Esophagus (tissue), 2 donors: ENCODE measurements around the gene TJP1. TPM values are rescaled to one million over a fixed set of nuclear protein-coding genes. Genes with fewer than 3 reads are reported as not detected.

Experiments
- H3K27ac ChIP-seq, 2 donors: one replicate each; pipeline ENCODE4 v1.5.1; 2013; ENCODE audit warnings: low read depth in 2 of 2, mild to moderate bottlenecking in 2 of 2, inconsistent platforms in 1 of 2, low read length in 1 of 2, moderate library complexity in 1 of 2
- H3K27me3 ChIP-seq, 2 donors: one replicate each; pipeline ENCODE4 v1.6.1; 2013; ENCODE audit warnings: low read length in 2 of 2, control low read depth in 1 of 2, mild to moderate bottlenecking in 1 of 2; ENCODE audit not compliant: insufficient read depth in 2 of 2, control insufficient read depth in 1 of 2
- H3K36me3 ChIP-seq, 2 donors: one replicate each; pipeline ENCODE4 v1.6.1; 2013; ENCODE audit warnings: low read length in 1 of 2; ENCODE audit not compliant: control insufficient read depth in 2 of 2, insufficient read depth in 2 of 2
- H3K4me1 ChIP-seq, 2 donors: one replicate each; pipeline ENCODE4 v1.6.1; 2013; ENCODE audit warnings: low read length in 1 of 2; ENCODE audit not compliant: control insufficient read depth in 2 of 2, insufficient read depth in 2 of 2
- H3K4me3 ChIP-seq, 2 donors: one replicate each; pipeline ENCODE4 v1.5.1; 2013; ENCODE audit warnings: low read length in 2 of 2, mild to moderate bottlenecking in 2 of 2, low read depth in 1 of 2, moderate library complexity in 1 of 2
- H3K9me3 ChIP-seq, 2 donors: one replicate each; pipeline ENCODE4 v1.6.1; 2013; ENCODE audit warnings: mild to moderate bottlenecking in 2 of 2, low read depth in 1 of 2, low read length in 1 of 2, moderate library complexity in 1 of 2; ENCODE audit not compliant: control insufficient read depth in 2 of 2, insufficient read depth in 1 of 2
- WGBS, 2 donors: extraction: QIAGEN DNeasy Blood & Tissue Kit; methylation state at CpG; one replicate each; pipeline ENCODE4 v1.1.7; 2013; 5-methylcytosine and 5-hydroxymethylcytosine counted together
- polyA plus RNA-seq, 2 donors: library from polyadenylated mRNA; stranded (reverse); fragments of 200-250 nt; gene quantifications; one replicate each; pipeline ENCODE4 v1.2.3, GENCODE V29; 2013
- donor health status: healthy with polysubstance abuse.
- donor health status: Bipolar disorder and iron deficiency.

TJP1 gene
- polyA plus RNA-seq, 2 donors, result 43.5 to 47.8 TPM

DNA sequence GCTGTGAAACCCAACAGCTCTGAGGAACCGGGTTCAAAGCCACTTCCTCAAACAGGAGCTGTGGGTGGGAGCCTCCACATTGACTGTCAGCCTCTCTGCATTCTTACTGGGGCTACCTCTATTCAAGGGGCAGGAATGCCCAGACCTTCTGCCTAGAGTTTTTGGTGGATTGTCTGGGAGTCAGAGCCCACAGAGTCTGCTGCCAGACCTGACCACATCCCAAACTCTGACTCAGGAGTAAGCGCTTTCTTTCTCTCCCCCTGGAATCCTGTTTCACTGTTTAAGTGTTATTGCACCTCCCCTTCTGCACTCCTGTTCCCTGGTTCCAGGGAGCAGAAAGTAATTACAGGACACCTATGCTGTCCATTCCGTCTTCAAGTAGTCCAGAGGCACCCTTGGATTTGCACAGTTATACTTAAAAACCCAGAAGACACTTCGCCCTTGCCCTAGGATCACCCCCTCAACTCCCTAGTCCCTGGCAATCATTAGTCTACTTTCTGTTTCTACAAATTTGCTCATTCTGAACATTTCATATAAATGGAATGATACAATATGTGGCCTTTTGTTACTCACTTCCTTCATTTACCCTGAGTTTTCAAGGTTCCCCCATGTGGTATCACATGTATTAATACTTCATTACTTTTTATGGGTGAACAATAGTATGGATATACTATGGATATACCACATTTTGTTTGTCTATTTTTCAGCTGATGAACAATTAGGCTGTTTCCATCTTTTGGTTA, 37.9 kb upstream of the TJP1 start:
- no peaks in the 10 kb centered on the region for H3K4me1 ChIP-seq
- no peaks in the 10 kb centered on the region for H3K9me3 ChIP-seq
- no peak overlapping the region for H3K4me3 ChIP-seq
- no peak overlapping the region for H3K27ac ChIP-seq
- no peaks in the 10 kb centered on the region for H3K36me3 ChIP-seq
- H3K27me3 ChIP-seq, result no peaks in the 10 kb centered on the region
- 88 to 91% methylated on average over 4 of the region's 4 CpGs for WGBS, 2 donors

DNA sequence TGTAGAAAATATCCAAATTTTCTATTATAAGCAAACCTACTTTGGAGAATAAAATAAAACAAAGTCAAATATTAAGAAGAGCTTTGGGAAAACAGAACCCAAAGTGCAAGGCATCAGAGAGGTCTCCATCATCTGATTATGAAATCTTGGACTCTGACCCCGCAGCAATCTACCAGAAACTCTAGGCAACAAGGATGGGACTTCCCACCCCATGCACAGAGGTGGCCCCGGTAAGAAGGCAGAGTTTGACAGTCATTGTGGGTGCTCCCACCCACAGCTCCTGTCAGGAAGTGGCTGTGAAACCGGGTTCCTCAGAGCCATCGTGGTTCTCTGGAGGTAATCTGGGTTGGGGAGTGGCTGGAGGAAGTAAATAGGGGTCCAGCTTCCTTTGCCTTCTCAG, 37.0 kb upstream of the TJP1 start:
- Histone ChIP-seq H3K27ac (no peak overlapping the region), H3K27me3 (no peaks in the 10 kb centered on the region), H3K4me1 (no peaks in the 10 kb centered on the region), H3K9me3 (no peaks in the 10 kb centered on the region), H3K4me3 (no peak overlapping the region), H3K36me3 (no peaks in the 10 kb centered on the region)
- WGBS, 2 donors, result 61 to 64% methylated on average over 4 of the region's 4 CpGs

DNA sequence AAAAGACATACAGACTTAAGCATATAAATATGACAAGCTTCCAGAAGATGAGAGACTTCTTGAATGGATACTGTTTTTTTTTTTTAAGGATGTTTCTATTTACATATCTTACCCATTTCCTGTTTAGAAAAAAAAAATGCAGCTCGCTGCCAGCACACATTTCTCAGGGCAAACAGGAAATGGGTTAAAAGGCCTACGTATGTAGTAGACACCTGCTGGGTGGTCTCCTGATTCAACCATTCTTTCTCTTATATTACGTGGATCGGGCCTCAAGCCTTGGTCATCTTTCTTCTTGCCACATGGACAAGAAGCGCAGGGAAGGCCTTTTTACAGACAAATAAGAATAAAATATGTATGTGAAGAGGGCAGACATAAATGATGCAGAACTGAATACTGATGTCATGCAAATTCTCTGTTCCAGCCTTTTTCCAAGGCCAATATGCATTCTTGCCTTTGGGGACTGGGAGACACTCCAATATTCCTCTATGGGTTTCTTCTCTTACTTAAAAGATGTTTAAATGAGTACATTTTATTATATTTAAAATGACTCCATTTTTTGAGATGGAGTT, 35.0 kb upstream of the TJP1 start:
- 74 to 85% methylated on average over 5 of the region's 5 CpGs for WGBS, 2 donors
- Histone ChIP-seq H3K27ac (no peak overlapping the region), H3K4me3 (no peak overlapping the region), H3K9me3 (no peaks in the 10 kb centered on the region), H3K27me3 (no peaks in the 10 kb centered on the region), H3K4me1 (no peaks in the 10 kb centered on the region), H3K36me3 (no peaks in the 10 kb centered on the region)

DNA sequence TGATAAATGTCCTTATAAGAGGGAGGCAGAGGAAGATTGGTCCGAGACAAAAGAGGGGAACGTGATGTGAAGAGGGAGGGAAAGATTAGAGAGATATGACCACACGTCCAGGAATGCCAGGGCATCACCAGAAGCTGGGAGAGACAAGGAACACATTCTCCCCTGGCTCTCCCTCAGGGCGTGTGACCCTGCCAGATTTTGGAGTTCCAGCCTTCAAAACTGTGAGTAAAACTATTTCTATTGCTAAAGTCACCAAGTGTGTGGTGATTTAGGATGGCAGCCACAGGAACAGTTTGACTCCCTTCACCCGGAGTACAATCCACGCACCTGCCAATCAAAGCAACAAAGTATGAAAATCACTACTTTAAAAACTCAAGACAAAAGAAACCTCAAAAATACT, 32.1 kb upstream of the TJP1 start:
- Histone ChIP-seq H3K9me3 (no peaks in the 10 kb centered on the region), H3K27ac (no peak overlapping the region), H3K36me3 (no peaks in the 10 kb centered on the region), H3K4me3 (no peak overlapping the region), H3K27me3 (no peaks in the 10 kb centered on the region), H3K4me1 (peaks cover 0 to 4% of the 10 kb centered on the region in 2 donors)
- WGBS, 2 donors, result 55 to 66% methylated on average over 6 of the region's 6 CpGs

DNA sequence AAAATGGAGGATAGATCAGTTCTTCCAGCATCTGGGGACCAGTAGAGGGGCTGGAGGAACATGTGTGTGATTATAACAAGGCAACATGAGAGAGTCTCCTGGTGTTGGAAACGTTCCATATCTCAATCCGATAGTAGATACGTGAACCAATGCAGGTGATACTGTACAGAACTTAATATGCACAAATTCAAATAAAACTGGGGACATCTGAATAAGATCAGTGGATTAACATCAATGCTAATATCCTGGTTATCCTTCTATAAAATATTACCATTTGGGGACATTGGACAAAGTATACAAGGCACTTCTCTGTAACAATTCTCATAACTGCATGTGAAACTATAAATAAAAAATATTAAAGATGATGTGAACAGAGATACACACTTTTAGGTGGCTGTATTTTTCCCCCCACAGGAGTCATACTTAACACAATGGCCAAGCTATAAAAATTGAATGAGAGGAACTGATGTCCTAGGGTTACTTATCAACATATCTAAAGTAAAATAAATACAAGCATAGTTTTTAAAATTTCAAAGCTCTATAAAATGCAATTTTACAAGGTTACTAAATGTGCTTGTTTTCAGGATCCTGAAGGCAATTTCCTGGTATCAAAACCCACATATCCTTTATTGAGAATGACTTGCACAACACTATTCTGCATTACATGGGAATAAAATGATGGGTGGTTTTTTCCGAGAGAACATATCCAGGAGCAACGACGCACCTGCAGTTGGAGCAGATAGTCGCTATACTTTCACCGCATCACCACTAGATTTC, 31.1 kb upstream of the TJP1 start:
- Histone ChIP-seq H3K27ac (no peak overlapping the region), H3K4me1 (peaks cover 0 to 4% of the 10 kb centered on the region in 2 donors), H3K9me3 (no peaks in the 10 kb centered on the region), H3K36me3 (no peaks in the 10 kb centered on the region), H3K4me3 (no peak overlapping the region), H3K27me3 (no peaks in the 10 kb centered on the region)
- WGBS, 2 donors, result 91% methylated on average over 8 of the region's 8 CpGs

DNA sequence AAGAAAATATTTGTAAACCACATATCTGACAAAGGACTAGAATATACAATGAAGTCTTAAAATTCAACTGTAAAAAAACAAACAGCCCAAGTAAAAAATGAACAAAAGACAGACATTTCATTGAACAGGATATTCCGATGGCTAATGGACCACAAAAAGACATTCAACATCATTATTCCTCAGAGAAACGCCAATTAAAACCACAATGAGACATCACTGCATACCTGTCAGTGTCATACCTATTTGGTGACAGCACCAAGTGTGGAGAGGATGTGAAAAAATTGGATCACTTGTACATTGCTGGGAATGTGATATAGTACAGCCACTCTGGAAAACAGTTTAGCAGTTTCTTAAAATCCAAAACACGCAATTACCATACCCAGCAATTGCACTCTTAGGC, 29.9 kb upstream of the TJP1 start:
- Histone ChIP-seq H3K27ac (no peak overlapping the region), H3K4me3 (no peak overlapping the region), H3K9me3 (no peaks in the 10 kb centered on the region), H3K27me3 (no peaks in the 10 kb centered on the region), H3K36me3 (no peaks in the 10 kb centered on the region), H3K4me1 (peaks cover 0 to 4% of the 10 kb centered on the region in 2 donors)
- 84 to 93% methylated on average over 3 of the region's 3 CpGs for WGBS, 2 donors

GRCh38 chr15:29849716-29850115, 27.4 kb upstream of the TJP1 start:
- Histone ChIP-seq H3K27me3 (no peaks in the 10 kb centered on the region), H3K27ac (peak overlapping the region in 1 of 2 donors; percentile 71)
- WGBS, 2 donors, result 65 to 71% methylated on average over 7 of the region's 7 CpGs

GRCh38 chr15:29849218-29849617, 26.9 kb upstream of the TJP1 start:
- no peaks in the 10 kb centered on the region for H3K36me3 ChIP-seq
- 65 to 83% methylated on average over 1 of the region's 1 CpG for WGBS, 2 donors
- no peak overlapping the region for H3K4me3 ChIP-seq
- no peaks in the 10 kb centered on the region for H3K27me3 ChIP-seq
- peak overlapping the region in 1 of 2 donors; percentile 67 for H3K27ac ChIP-seq
- H3K4me1 ChIP-seq, result peaks cover 0 to 6% of the 10 kb centered on the region in 2 donors
- H3K9me3 ChIP-seq, result no peaks in the 10 kb centered on the region

More at GRCh38 chr15:29849716-29850115, 27.4 kb upstream of the TJP1 start:
- H3K36me3 ChIP-seq, result no peaks in the 10 kb centered on the region
- H3K4me3 ChIP-seq, result no peak overlapping the region
- H3K9me3 ChIP-seq, result no peaks in the 10 kb centered on the region
- peaks cover 0 to 4% of the 10 kb centered on the region in 2 donors for H3K4me1 ChIP-seq

GRCh38 chr15:29844290-29844903, 22.1 kb upstream of the TJP1 start:
- 70 to 71% methylated on average over 5 of the region's 5 CpGs for WGBS, 2 donors
- no peaks in the 10 kb centered on the region for H3K27me3 ChIP-seq
- H3K4me1 ChIP-seq, result peaks cover 0 to 8% of the 10 kb centered on the region in 2 donors
- no peaks in the 10 kb centered on the region for H3K9me3 ChIP-seq
- no peaks in the 10 kb centered on the region for H3K36me3 ChIP-seq
- peak overlapping the region; percentile 83 to 91 for H3K27ac ChIP-seq
- no peak overlapping the region for H3K4me3 ChIP-seq
